GM19099 (cell line): ENCODE measurements around the gene KIF2A.

Source experiments
- POLR2A ChIP-seq: IDR thresholded peaks from 3 replicates; pipeline ENCODE4 v1.6.1; 2011; ENCODE audit warnings: low read depth; ENCODE audit not compliant: insufficient read length; ENCODE audit errors: extremely low read depth

Gene KIF2A

DNA sequence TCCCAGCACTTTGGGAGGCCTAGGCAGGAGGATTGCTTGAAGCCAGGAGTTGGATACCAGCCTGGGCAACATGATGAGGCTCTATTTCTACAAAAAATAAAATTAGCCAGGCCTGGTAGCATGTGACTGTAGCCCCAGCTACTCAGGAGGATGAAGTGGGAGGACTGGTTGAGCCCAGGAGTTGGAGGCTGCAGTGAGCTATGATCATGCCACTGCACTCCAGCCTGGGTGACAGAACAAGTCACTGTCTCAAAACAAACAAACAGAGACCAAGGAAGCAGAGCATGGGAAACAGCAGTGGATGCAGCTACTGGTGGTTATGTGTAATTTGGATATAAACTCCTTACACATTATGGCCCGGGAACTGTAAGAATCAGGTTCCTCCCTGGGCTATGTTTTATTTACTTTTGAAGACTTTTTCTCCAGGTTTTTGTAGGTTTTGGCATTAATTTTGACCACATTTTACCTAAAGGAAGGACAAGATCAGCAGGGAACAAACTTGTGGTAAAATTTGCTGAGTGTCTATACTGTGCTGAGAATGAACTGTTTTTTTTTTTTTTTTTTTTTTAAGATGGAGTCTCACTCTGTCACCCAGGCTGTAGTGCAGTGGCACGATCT is 8.3 kb downstream of the KIF2A start:
- no peak for TF ChIP-seq POLR2A

DNA sequence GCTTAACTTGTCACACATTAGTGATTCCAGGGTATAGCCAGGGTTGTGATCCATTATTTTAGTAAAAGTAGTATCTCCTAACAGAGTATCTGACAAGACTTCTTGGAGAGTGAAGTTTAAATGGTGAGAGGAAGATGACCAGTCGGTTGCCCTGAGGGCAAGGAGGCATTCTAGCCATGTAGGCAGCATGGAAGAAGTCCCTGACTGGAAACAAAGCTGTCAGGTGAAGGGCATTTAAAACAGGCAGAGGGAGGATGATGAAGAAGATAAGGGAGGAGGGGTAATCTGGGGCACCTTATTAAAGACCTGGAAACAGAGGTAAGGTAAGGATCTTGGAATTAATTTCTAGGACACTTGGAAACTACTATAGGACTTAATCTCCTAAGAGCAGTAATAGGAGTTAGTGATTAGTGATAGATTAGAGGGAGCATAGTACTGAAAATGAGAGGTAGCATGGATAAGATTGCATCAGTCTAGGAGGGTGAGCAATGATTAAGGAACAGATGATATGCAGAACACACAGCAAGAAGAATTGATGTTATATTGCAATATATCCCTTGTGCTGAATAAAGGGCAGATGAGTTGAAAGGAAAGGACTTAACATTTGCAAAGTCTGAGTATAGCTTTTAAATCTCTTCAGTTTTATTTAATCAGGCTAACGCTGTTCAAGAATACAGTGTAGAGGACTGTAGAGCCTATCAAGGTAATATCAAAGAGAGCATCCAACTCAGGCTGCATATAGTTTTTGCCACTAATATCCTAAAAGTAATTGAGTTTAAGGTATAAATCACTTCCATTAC is 9.6 kb downstream of the KIF2A start:
- TF ChIP-seq POLR2A, result no peak

DNA sequence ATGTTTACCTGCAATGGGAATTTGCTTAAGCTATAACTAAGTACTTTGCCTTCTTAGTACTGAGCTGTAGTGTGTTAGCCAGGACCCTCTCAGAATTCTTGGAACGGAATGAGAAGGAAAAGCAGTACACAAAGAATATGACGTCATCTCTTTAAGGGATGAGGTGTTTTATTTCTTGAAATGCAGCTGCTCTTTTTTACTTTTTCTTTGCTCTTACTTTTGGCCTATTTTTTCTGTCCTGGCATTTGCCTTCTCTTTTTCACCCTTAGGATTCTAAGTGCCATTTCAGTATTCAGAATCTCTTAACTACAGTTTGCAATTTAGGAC is 10.1 kb downstream of the KIF2A start:
- TF ChIP-seq POLR2A, result no peak

DNA sequence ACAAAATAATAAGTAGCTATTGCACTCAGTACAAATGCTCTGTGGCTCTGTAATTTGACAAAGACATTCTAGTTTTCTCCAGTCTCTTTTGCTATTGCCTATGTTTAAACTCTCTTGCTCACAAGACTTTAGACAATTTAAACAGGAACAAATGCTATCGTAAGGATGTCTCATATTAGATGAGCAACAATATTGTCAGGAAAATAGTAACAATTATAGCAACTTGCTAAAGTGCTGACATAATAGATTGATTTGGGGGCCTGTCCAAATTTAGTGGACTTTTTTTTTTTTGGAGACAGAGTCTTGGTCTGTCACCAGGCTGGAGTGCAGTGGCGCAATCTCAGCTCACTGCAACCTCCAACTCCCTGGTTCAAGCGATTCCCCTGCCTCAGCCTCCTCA is 11.8 kb downstream of the KIF2A start:
- no peak for TF ChIP-seq POLR2A

DNA sequence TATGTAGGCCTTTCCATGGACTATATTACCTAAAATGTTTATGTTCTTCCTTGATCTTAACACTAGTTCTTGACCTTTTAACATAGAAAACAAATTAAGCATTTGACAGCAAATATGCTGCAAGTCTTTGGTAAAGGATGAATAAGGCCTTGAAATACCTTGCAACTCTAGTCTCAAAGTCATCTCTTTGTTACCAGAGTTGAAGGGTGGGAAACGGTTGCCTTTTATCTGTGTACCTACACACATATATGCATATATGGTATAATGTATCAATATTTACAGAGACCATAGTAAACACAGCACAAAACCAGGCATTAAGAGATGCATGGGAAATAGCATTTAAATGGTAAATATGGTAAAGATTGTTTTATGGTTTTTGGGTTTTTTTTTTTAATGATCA is 16.5 kb downstream of the KIF2A start:
- no peak for TF ChIP-seq POLR2A

DNA sequence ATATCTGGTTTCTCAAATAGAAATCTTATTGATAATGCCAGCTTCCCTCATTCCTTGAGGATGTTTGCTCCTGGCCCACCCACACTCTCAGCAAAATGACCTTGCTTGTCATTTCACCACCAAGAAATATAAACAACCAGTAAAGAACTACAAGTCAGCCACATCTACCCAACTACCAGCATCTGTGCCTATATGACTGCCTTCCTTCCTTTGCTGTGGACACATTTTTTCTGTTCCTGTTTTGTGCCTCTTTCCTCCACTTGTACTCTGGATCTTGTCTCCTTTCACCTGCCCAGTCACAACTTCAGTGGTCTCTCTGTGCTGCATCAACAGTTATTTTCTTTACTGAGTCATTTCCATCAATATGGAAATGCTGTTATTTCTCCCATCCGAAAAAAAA is 20.3 kb downstream of the KIF2A start:
- no peak for TF ChIP-seq POLR2A

DNA sequence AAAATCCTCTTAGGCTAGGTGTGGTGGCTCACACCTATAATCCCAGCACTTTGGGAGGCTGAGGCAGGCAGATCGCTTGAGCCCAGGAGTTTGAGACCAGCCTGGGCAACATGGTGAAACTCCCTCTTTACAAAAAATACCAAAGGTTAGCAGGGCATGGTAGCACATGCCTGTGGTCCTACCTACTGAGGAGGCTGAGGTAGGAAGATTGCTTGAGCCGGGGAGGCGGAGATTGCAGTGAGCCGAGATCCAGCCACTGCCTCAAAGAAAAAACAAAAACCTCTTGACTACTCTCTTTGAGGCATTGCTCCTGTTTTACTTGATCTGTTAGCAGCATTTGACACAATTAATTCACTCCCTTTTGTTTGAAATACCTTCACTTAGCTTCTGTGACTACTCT is 20.7 kb downstream of the KIF2A start:
- TF ChIP-seq POLR2A, result no peak

DNA sequence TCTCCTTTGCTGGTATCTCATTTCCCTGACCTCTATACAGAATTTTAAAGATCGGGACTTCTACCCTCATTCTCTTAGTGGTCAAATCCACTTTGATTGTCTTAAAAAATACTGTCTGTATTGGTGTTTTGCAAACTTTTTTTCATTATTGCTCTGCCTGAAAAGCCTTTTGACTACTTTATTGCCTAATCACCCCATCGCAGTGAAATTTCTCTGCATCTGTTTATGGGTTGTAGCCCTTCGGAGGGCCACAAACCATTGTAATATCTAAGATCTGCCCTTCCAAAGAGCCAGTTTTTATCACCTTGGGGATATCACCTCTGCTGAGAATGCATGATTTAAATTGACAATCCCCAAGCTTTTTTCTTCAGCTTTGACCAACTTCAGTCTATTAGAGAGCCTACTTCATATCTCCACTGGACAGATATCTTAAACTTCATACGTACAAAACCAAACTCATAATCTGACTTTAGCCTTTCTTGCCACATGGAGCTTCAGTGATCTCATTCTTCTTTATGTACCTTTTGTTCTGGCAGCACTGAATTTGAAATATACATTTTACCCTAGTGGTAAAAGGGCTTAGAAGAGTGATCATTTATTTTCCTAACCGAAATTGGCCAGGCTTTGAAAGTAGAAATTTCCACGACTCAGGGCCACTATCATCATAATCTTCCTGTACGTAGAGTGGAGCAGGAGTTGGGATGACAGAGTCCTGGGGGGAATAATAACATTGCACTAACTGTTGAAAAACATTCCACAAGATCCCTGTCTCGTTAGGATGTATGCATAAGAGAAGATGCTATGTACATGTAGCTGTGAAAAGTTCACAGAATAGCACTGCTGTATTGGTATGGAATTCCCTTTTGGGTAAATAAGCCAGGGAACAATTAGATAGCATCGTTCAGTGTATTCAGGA is 21.4 kb downstream of the KIF2A start:
- TF ChIP-seq POLR2A, result no peak

DNA sequence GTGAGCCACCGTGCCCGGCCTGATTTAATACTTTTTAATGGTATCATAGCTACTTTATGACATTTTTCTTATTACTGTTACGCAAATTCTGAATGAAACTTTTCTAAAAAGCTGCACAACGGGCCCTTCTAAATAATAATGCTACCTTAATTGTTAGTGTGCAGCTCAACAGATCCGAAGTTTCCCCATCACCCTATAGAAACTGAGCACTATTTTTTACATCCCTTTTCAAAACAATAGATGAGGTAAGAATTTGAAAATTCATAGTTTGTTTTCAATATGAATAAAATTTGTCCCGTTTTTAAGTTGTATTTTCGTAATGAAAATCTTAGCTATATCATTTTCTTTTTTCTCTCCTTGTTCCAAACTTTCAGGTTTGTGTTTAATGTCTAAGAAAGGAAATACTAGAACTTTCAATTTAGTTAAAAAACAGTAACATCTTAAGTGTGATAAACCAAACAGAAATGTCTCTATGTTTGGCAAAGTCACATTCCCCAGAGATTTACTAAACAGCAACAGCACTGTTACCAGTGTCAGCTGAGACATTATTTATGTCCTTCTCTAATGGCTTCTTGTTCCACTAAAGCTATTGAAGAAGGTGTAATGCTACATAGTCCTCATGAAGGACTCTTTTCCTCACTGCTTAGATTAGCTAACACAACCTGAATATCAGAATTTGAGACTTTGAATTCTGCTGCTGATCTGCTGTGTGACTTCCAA is 22.9 kb downstream of the KIF2A start:
- TF ChIP-seq POLR2A, result no peak

DNA sequence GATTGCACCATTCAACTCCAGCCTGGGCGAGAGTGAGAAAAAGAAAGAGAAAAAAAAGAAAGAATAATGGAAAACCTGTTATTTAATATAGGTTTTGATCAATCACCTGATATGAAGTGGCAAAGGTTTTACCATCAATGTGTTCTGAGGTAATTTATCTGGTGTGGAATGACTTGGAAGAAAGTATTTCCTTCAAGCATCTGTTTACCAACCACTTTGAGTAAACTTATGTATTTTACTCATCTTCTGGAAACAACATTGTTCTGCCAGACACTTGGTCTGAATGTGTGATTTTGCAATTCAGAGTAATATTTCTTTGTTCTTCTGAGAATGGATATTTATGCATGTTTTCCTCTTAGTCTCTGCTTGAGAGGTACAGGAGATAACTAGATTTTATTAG is 24.3 kb downstream of the KIF2A start:
- no peak for TF ChIP-seq POLR2A

DNA sequence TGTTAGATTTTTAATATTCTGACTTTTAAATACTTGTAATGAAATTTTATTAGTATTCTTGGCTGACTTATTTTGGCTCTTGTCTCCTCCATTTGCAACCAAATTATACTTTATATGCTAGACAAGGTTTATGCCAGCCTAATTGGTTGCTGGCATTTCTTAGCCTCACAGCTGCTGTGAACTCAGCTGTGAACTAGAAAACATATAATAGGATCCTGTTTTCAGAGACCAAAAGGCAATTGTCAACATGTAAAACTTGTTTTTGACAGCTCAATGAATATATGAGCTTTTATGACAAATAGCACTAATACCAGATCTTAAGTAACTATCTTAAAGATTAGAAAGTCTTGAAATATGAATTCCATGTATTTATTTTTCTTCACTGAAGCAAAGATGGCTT is 25.9 kb downstream of the KIF2A start:
- no peak for TF ChIP-seq POLR2A

DNA sequence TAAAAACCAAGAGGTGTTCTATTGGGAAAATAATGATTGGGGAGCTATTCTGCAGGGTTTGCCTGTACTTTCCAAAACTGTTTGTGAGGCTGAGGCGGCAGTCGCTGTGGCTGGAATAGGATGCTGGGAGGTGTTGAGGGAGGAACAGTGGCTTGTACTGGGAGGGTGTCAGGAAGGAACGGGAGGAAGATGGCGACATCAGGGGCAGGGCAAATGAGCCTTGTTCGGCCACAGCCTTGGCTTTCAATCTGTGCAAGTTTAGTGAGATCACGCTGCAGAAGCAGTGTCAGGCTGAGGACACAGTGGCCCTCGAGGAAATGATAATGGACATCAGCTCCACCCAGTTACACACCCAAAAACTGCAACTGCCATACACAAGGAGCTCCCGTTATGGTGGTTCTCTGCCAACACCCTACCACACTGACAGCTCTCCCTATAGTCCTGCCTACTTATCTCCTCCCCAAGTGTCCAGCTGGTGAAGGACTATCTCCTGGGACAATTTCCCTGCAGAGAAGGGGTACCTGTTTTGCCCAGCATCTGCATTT is 27.3 kb downstream of the KIF2A start:
- no peak for TF ChIP-seq POLR2A

DNA sequence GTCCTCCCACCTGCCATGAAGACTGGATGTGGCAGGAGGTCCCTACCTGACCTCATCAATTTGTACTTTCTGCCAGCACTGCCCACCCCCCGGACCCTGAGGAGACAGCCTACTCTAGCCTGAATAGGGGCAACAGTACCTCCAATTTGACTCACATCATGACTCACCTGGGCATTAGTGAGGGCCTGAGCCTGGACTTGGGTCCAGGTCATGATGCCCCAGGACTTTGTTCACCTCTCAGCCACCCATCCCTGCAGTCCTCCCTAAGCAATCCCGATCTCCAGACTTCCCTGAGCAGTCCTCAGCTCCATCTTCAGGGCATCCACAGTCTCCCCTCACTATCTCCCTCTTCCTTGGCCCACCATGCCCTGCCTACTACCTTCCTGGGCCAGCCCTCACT is 28.1 kb downstream of the KIF2A start:
- no peak for TF ChIP-seq POLR2A

DNA sequence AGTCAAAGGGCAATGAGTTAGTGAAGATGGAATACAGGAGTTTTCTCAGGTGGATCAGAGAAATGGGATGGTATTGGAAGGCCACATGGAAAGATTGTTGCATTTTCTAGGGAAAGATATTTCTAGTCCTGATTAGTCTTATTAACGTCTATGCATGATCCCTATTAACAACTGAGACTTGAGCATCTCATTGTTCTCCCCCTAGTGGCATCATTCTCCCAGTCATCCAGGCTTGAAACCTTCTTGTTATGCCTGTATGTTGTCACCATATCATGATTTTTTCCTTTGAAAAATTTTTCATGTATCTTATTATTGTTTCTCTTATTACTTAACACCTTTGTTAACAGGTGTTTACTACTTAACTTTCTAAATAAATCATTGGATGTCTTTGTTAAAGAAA is 34.4 kb downstream of the KIF2A start:
- no peak for TF ChIP-seq POLR2A

DNA sequence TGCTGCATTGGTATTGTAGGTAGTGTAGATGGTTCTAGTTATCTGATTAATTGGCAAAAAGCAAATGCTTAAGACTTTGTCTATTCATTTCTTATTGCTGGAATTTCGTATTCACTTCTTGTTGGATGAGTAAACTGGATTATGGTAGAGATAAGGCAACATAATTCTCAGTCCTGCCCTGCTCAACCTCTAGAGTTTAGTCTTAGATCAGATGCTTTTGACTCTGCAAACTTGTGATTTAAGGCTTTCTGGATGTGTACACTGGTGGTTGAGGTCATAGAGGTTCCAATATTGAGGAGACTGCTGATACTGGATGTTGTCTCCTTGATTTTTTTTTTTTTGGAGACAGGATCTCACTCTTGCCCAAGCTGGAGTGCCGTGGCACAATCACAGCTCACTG is 35.0 kb downstream of the KIF2A start:
- TF ChIP-seq POLR2A, result no peak
